HG02973 (cell line): ENCODE results near the gene BANF2.

Experiments used
- ATAC-seq: cut with Tn5 transposase; IDR thresholded peaks from one replicate; pipeline ENCODE4 v1.9.1; 2021; ENCODE audit warnings: moderate library complexity; ENCODE audit not compliant: unreplicated experiment

BANF2 gene

DNA sequence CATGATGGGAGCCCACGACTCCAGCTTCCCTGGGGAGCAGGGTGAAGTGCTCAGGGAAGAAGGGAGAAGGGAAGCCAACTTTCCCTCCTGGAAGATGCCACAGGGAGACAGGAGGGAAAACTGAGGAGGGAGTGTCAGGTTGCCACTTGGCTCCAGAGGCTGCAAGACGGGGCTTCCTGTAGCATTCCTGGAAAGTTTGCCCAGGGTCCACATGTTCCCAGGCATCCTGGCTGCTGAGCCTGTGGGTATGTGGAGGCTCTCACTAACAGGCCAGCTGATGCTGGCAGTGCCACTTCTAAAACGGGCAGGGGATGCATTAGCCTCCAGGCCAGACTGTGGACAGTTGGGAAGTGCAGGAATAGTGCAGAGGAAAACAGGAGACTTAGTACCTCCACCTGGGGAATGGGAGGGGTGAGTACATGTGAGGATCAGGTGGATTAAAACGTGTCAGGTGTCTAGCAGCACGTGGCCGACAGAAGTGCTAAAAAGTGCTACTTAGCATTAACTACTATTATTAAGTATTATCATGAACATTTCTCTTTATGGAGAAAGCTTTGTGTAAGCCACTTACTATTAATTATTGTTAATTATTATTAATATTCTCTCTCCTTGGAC is 33.2 kb downstream of the BANF2 start:
- ATAC-seq, result no peak

GRCh38 chr20:17733767-17734304 is 34.1 kb downstream of the BANF2 start:
- ATAC-seq, result no peak

GRCh38 chr20:17734374-17734773 is 34.6 kb downstream of the BANF2 start:
- no peak for ATAC-seq

DNA sequence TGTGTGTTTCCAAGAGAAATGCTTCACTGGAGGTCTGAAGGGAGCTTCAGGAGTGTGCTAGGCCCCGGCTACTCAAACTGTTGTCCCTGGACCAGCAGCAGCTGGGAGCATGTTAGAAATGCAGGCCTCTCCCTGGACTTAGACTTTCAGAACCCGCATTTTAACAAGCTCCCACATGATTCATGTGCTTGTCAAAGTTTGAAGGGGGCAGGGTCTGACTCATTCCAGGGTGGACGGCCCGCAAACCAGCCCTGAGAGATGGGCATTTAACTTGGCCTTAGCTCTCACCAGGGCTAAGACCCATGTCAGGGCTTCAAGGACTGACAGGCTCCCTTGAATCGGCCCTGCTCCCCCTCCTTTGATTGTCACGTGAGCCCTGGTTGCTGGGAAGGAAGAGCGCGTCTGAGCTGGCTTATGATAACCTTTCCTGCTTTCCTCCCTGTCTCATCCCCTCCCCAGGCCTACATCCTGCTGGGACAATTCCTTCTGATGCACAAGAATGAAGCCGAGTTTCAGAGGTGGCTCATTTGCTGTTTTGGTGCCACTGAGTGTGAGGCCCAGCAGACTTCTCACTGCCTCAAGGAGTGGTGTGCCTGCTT is 35.5 kb downstream of the BANF2 start:
- no peak for ATAC-seq

DNA sequence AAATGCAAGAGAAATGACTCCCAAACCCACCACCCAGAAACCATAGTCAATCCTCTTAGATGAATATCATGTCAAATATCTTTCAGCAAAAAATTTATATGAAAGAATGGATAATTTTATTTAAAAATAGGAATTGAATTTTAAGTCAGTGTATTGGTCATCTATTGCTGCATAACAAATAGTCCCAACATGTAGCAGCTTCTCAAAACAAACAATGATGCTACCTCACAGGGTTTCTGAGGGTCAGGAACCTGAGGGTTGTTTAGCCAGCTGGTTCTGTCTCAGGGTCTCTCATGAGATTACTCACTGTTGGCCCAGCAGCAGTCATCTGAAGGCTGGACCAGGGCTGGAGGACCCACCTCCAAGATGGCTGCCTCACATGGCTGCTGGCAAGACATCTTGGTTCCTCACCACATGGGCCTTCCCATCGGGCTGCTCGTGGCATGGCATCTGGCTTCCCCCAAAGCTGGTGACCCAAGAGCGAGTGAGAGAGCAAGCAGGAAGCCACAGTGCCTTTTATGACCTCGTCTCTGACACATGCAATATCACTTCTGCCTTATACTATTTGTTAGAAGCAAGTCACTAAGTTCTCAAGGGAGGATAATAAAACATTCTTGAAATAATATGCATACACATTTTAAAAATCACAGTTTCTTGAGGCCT is 36.3 kb downstream of the BANF2 start:
- no peak for ATAC-seq

DNA sequence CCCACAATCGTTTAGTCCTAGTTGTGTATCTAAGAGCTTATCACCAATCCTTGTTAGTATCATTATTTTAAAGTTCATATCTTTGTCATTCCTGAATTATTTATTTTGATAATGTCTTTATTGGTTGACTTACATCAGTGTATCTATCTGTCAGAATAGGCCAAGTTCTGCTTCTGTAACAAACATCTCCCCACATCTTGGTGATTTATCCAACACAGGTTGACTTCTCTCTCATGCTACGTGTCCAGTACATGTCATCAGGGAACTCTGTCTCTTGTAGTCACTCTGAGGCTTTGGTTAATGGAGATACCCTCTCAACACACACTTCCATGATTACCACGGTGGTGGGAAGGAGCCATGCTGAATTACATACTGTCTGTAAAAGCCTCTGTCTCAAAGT is 38.4 kb downstream of the BANF2 start:
- ATAC-seq, result no peak

GRCh38 chr20:17741220-17741619 is 41.5 kb downstream of the BANF2 start:
- no peak for ATAC-seq

DNA sequence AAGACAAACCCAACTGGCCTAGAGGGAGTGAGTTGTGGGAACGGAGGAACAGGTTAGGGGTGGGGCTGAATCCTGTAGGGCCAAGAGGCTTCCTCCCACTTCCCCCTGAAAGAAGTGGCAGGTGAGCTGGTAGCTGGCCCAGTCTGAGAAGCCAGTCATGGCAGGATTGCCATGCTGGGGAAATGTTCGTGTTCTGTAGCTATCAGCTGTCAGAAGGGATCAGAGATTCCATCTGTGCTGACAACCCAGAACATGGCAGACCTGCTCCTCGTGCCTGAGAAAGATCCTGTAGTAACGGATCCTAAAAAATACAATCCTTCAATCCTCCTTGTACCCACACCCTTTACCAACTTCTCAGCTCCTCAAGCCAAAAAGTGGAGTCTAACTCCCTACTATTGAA is 43.0 kb downstream of the BANF2 start:
- no peak for ATAC-seq

- ATAC-seq, result no peak
Observed at GRCh38 chr20:17743677-17744076, 43.9 kb downstream of the BANF2 start.

DNA sequence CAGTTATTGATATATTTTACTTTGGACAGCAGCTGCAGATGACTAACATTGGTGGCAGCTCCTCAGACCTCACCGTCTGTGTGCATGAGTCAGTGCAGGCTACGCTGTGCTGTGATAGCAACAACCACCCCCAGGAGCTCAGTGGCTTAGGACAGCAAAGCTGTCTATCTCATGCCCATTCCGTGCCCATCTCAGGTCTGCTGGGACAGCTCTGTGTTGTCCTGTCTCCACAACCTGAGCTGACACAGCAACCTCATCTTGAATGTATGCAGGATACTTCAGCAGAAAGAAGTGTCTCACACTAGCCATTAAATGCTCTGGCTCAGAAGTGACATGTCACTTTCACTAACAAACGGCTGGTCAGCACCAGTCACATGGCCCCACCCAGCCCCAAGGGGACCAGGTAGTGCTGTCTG is 47.7 kb downstream of the BANF2 start:
- no peak for ATAC-seq

GRCh38 chr20:17748279-17748678 is 48.5 kb downstream of the BANF2 start:
- no peak for ATAC-seq

GRCh38 chr20:17749626-17749977 is 49.8 kb downstream of the BANF2 start:
- no peak for ATAC-seq

GRCh38 chr20:17749978-17750721 is 50.4 kb downstream of the BANF2 start:
- ATAC-seq, result no peak

DNA sequence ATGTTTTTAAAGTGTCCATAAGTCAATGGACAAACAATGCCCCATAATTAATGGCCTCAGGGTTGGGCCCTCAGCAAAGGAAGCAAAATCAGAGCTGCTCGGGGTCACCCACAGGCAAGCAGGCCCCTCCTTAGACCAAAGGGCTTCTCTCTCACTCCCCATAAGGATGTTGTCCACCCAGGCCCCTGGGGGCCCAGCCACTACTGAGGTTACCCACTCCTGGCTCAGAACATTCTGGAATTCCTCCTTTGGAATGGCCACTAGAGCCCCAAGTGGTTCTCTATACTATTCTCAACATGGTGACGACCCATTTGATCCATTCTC is 50.9 kb downstream of the BANF2 start:
- no peak for ATAC-seq

- no peak for ATAC-seq
Observed at GRCh38 chr20:17751640-17752039, 51.9 kb downstream of the BANF2 start.

DNA sequence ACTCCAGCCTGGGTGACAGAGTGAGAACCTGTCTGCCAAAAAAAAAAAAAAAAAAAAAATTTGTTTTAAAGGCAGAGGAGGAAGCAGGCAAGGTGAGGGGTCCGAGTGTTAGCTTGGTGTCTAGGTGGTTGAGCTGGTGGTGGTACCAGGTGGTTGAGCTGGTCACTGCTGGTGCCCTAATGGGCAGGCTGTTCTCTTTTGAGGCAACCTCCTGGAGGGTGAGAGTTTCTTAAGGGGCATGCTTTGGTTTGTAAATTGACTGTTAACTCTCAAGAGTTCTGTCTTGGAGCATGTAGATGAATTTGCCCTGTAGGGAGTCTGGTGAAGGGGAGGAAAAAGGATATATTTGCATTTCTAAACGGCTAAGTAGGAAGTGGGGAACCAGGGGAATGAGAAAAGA is 52.7 kb downstream of the BANF2 start:
- ATAC-seq, result no peak

DNA sequence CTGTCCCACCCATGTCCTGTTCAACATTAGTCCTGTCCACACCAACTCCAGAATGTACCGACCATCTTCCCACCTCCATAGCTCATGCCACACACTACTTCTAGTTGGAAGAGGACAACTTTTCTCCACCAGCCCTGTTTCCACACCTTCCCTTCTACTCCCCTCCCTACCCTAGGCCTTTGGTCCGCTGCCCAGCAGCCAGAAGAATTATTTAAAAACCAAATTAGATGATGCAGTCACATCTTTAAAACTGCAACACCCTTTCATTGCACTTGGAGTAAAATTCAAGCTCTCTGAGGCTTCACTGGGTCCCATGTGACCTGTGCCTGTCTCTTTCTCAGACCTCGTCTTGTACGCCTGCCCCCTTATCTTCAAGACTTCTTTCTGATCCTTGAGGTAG is 53.8 kb downstream of the BANF2 start:
- no peak for ATAC-seq

DNA sequence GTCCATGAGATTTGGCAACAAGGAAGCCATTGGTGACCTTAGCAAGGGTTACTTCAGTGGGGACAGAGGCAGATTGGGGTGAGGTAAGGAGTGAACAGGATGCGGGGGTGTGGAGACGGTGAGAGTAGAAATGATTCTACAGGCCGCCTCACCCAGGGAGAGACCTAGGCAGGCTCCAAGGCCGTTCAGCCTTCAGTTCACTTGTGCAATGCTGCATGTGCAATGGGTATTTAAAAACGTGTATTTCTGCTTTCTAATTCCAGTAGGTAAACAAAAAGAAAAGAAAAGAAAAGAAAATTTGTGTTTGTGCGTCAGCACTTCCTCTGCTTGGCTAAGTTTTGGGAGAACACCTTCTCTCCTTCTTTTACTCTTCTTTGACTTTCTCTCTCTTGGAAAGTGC is 56.8 kb downstream of the BANF2 start:
- ATAC-seq, result no peak

DNA sequence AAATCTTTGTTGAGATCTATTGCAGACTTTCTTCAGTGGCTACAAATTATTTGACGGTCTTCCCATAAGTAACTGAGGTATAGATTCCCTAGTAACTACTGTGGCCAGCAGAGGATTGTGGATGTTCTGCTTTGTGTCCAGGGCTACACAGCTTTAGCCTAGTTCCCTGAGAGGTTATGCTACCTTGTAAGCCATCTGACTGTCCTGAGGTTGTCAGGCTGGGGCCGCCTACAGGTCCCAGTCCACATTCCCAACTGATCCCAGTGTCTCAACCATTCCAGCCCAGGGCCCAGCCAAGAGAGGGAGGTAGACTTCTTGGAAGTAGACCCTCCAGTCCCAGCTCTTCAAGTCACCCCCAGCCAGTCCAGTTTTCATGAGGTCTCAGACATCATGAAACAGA is 57.7 kb downstream of the BANF2 start:
- ATAC-seq, result no peak

DNA sequence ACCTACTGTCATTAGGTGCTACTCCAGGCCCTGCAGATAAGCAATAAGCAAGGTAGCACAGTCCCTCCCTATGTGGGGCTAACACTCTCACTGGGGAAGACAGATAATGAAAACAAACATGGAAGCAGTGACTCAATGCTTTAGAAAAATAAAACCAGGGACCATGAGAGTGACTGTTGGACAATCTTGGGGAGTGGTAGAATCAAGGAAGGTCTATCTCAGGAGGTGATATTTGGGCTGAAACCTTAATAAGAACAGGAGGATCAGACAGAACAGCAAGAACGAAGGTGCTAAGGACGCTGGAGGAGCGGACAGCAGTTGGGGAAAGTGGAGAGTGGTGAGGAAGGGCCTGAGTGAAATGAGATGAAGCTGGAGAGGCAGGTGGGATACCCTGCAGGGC is 58.2 kb downstream of the BANF2 start:
- ATAC-seq, result no peak

- ATAC-seq, result no peak
Observed at GRCh38 chr20:17758512-17758911, 58.7 kb downstream of the BANF2 start.

DNA sequence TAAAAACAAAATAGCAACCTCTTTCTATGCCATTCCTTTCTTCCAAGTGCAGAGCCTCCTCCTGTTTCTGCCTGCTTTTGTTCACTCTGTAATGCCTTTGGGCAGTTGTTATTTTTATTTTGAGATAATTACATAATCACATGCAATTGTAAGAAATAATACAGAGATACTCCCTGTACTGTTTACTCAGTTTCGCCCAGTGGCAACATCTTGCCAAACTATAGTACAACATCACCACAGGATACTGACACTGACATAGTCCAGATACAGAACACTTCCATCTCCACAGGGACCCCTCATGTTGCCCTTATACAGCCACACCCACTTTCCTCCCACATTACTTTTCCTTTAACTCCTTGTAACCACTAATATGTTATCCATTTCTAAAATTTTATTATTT is 59.7 kb downstream of the BANF2 start:
- no peak for ATAC-seq
